LNCAP (cell line): ENCODE data around the gene EHMT1.

Source experiments
- TF ChIP-seq, protein P1 (sequence below): fragments of 450-650 bp; IDR thresholded peaks from 2 replicates; pipeline ENCODE4 v1.5.1; 2017; ENCODE audit warnings: mild to moderate bottlenecking

Gene EHMT1

DNA sequence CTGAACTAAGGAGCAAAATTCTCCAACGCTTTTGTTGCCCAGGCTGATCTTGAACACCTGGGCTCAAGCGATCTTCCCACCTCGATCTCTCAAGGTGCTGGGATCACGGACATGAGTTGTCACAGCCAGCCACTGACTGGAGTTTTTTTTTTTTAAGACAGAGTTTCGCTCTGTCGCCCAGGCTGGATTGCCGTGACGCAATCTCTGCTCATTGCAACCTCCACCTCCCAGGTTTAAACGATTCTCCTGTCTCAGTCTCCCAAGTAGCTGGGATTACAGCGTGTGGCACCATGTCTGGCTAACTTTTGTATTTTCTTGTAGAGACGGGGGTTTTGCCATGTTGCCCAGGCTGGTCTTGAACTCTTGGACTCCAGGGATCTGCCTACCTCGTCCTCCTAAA, 58.2 kb downstream of the EHMT1 start:
- TF ChIP-seq, protein P1, sequence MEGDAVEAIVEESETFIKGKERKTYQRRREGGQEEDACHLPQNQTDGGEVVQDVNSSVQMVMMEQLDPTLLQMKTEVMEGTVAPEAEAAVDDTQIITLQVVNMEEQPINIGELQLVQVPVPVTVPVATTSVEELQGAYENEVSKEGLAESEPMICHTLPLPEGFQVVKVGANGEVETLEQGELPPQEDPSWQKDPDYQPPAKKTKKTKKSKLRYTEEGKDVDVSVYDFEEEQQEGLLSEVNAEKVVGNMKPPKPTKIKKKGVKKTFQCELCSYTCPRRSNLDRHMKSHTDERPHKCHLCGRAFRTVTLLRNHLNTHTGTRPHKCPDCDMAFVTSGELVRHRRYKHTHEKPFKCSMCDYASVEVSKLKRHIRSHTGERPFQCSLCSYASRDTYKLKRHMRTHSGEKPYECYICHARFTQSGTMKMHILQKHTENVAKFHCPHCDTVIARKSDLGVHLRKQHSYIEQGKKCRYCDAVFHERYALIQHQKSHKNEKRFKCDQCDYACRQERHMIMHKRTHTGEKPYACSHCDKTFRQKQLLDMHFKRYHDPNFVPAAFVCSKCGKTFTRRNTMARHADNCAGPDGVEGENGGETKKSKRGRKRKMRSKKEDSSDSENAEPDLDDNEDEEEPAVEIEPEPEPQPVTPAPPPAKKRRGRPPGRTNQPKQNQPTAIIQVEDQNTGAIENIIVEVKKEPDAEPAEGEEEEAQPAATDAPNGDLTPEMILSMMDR, result no peak

DNA sequence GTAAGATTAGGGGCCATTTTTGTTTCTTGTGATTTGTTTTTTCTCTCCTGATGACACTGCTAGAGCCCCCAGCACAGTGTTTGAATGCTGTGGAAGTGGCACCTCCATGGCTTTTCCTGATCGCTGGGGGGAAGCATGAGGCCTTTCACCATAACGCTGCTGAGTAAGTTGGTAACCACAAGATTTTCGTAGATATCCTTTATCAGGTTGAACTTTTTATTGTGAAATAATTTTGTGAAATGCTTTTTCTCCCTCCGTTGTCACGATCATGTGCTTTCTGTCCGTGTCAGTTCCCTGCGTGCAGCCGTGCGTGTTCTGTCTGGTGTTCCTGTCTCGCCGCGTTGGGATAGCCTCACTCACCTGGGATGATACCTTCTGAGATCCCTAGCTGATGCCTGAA, 59.4 kb downstream of the EHMT1 start:
- TF ChIP-seq, protein P1, result no peak

DNA sequence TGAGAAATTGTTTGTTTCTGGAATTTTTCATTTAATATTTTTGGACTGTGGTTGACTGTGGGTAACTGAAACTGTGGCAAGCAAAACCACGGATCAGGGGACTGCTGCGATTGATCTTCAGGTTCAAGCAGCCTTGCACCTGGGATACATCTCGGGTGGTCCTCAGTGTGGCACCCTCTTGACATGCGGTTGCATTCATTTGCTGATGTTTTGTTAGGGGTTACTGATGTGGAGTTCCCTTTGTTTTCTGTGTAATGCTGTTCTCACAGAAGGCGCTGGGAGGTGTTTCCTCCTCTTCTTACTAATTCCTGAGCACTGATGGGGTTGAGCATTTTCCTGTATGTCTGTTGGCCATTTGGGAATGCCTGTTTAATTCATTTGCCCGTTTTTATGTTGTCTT, 60.4 kb downstream of the EHMT1 start:
- TF ChIP-seq, protein P1, result no peak

DNA sequence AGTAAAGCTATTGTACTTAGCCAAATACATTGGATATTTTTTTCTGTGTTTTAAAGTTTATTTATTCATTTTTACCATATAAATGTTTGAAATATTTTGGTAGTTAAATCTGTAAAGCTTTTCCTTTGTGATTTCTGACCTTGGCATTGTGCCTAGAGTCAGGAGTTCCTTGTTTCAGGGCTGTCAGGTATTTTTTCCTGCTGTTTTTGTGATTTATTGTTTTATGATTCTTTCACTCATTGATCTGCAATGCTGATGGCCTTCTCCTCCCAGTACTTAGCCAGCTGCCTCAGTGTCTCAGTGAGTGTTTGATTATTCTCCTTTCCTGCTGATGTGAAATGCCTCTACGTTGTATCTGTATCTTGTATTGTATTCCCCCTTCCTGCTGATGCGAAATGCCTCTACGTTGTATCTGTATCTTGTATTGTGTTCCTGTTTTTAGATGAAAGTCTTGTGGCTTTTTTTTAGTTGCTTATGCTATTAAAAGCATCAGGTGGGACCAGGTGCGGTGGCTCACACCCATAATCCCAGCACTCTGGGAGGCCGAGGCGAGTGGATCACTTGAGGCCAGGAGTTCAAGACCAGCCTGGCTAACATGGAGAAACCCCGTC, 61.0 kb downstream of the EHMT1 start:
- TF ChIP-seq, protein P1, result no peak

DNA sequence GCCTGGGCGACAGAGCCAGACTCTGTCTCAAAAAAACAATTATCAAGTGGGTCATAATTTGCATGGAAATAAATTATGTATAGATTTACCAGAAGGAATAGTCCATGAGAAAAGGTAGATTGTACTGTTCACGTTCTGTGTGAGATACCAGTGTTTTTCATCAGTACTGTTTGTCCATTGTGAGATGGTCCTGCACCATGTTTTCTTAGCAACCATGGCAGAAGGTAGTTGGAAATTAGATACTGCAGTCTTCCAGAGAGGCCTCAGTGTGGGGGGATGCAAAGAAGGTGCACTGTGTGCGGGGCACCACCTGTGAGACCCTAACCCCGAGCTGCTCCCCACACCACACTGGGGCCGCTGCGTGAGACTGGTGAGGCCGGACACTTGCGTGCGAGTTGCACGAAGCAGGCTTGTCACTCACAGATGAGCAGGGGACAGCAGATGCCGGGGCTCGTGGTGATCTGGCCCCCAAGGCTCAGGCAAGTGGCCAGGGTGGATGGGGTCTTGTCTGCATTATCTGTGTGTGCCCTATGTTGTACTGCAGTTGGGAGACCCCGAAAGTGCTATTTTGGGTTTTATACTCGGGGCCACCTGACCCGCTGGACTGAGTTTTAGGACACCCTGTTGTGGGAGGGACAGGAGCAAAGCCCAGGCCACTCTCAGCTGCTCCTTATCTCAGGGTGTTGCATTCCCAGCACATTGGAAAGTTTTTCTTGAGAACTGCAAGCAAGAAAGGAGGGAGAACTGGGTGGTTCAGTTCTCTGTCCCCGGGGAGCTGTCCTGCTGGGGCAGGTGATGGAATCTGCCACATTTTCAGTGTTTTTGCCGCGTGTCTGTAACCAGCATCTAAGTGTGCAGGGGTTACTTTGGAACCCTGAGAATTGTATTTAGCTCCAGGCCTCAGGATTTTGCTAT, 61.9 kb downstream of the EHMT1 start:
- TF ChIP-seq, protein P1, result no peak

DNA sequence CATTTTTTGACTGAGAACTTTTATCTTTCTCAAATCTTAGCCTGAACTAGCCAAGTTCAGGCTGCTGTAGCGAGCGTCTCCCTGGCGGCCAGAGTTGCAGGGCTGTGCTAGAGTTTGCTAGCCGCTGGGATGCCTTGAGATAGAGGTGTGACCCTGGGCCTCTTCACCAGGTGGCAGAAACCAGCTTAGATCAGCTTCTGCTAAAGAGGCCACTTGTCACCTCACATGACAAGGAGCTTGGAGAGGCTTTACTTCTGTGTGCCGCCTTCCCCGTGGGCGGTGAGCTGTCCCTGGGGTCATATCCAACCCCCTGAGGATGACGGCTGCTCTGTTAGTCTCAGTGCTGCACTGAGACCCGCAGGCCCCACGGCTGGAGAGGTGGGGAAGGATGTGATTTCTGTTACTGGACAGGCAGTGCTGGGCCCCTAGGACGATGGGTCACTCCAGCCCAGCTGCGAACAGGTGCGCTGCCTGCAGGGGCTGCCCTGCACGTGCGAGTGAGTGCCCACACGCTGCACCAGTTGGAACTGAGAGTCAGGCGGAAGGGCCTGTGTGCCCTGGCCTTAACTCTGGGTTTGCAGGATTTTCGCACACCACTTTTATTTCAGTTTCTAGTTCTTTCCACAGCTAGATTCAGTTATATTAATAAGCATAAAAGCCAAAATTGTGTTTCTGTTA, 63.8 kb downstream of the EHMT1 start:
- TF ChIP-seq, protein P1, result no peak

GRCh38 chr9:137683262-137683864, 64.6 kb downstream of the EHMT1 start:
- TF ChIP-seq, protein P1, result no peak
